ENCODE results near the gene PLA2G1B. TPM values are rescaled to one million over a fixed set of nuclear protein-coding genes. Genes with fewer than 3 reads are reported as not detected.

PLA2G1B gene
- total RNA-seq, result not detected in 2 replicates

GRCh38 chr12:120327593-120327992, at the start of gene PLA2G1B:
TSS of gene PLA2G1B (minus strand) at chr12:120327779. CDS start at chr12:120327753, 26 bp downstream.

GRCh38 chr12:120368789-120369602, 41.4 kb upstream of the PLA2G1B start, which contains the start of gene MSI1:
TSS of gene MSI1 (minus strand) at chr12:120369164. CDS start at chr12:120369091, 73 bp downstream.

GRCh38 chr12:120301962-120302815, 25.4 kb downstream of the PLA2G1B start, which contains the start of gene SIRT4:
TSS of gene SIRT4 (plus strand) at chr12:120302321. CDS start at chr12:120303562, 1,241 bp downstream.

GRCh38 chr12:120292661-120293531, 34.7 kb downstream of the PLA2G1B start, which contains the start of gene RNU4-1:
TSS of gene RNU4-1 (minus strand) at chr12:120293237.

Small RNA genes within 50 kb of the gene (small RNA-seq; reads per million reads assigned to genes)
- 79.3 reads per million, percentile 97 among the genes with 10 or more reads in this experiment for gene RNU4-1
- 182 reads per million, percentile 98 among the genes with 10 or more reads in this experiment for gene RNU4-2
- gene RNU6-1088P, result not detected

Other genes starting within 250 kb of the PLA2G1B start
- 25.1 and 26.0 TPM in 2 replicates for gene RAB35, start 211.0 kb downstream of the PLA2G1B start, total RNA-seq
- gene GCN1, start 133.1 kb downstream of the PLA2G1B start, total RNA-seq, result 96.1 and 104 TPM in 2 replicates
- 2,684 and 3,913 TPM in 2 replicates for gene RPLP0, start 126.7 kb downstream of the PLA2G1B start, total RNA-seq
- 36.1 and 37.2 TPM in 2 replicates for gene PXN, start 62.0 kb downstream of the PLA2G1B start, total RNA-seq
- under 0.01 TPM in 2 replicates for gene RNU4-2, start 35.9 kb downstream of the PLA2G1B start, total RNA-seq
- under 0.01 TPM in 2 replicates for gene RNU4-1, start 34.5 kb downstream of the PLA2G1B start, total RNA-seq
- 1.0 and 1.8 TPM in 2 replicates for gene SIRT4, start 25.5 kb downstream of the PLA2G1B start, total RNA-seq
- 0.26 and 0.43 TPM in 2 replicates for gene MSI1, start 41.4 kb upstream of the PLA2G1B start, total RNA-seq
- gene COX6A1, start 110.3 kb upstream of the PLA2G1B start, total RNA-seq, result 265 and 266 TPM in 2 replicates
- gene TRIAP1, start 118.6 kb upstream of the PLA2G1B start, total RNA-seq, result 24.6 and 27.8 TPM in 2 replicates
- gene GATC, start 118.7 kb upstream of the PLA2G1B start, total RNA-seq, result 16.3 and 20.8 TPM in 2 replicates
- 123 and 127 TPM in 2 replicates for gene SRSF9, start 142.0 kb upstream of the PLA2G1B start, total RNA-seq
- 185 and 267 TPM in 2 replicates for gene DYNLL1, start 168.3 kb upstream of the PLA2G1B start, total RNA-seq
- 20.4 and 28.8 TPM in 2 replicates for gene COQ5, start 201.4 kb upstream of the PLA2G1B start, total RNA-seq
- 102 and 113 TPM in 2 replicates for gene RNF10, start 206.6 kb upstream of the PLA2G1B start, total RNA-seq